OCI-LY1 (cell line): ENCODE data around the gene FZD1.

ENCODE experiments used
- EZH2 ChIP-seq: fragments of 200-600 bp; sonication (generic), shearing (Covaris generic); IDR thresholded peaks from 2 replicates; pipeline ENCODE4 v1.8.0; 2017; ENCODE audit warnings: borderline replicate concordance, mixed run types, mild to moderate bottlenecking, antibody characterized with exemption, low read length, moderate library complexity, mixed read lengths
- TF ChIP-seq, protein P1 (sequence below): fragments of 200-600 bp; sonication (generic), shearing (Covaris generic); IDR thresholded peaks from 2 replicates; pipeline ENCODE4 v1.5.1; 2017; ENCODE audit warnings: mild to moderate bottlenecking, antibody characterized with exemption, low read length, moderate library complexity, mixed read lengths

DNA sequence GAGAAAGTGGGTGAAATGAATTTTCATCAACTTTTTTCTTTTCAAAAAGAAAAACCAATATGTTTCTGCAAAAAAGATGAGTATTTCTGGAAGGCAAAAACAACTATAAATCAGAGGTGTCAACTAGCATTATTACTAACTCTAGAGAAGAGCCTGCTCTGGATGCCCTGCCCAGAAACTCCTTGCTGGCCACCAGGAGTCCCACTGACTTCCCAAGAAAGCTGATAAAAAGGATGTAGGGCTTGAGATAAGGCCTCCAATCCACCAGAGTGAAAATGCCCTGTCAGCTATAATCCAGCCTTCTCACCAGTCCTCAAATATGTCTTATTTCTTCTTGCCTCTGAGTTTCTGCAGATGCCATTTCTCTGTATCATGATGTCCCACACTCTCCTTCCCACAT is 16.7 kb upstream of the FZD1 start:
- TF ChIP-seq, protein P1, sequence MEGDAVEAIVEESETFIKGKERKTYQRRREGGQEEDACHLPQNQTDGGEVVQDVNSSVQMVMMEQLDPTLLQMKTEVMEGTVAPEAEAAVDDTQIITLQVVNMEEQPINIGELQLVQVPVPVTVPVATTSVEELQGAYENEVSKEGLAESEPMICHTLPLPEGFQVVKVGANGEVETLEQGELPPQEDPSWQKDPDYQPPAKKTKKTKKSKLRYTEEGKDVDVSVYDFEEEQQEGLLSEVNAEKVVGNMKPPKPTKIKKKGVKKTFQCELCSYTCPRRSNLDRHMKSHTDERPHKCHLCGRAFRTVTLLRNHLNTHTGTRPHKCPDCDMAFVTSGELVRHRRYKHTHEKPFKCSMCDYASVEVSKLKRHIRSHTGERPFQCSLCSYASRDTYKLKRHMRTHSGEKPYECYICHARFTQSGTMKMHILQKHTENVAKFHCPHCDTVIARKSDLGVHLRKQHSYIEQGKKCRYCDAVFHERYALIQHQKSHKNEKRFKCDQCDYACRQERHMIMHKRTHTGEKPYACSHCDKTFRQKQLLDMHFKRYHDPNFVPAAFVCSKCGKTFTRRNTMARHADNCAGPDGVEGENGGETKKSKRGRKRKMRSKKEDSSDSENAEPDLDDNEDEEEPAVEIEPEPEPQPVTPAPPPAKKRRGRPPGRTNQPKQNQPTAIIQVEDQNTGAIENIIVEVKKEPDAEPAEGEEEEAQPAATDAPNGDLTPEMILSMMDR = no peak
- TF ChIP-seq EZH2 = no peak
